GM19193 (cell line): Measurements from ENCODE around the gene DIAPH1.

Source experiments
- POLR2A ChIP-seq: IDR thresholded peaks from 4 replicates; pipeline ENCODE4 v1.6.1; 2011; ENCODE audit not compliant: insufficient read depth, insufficient read length; ENCODE audit errors: extremely low read depth

Gene DIAPH1

DNA sequence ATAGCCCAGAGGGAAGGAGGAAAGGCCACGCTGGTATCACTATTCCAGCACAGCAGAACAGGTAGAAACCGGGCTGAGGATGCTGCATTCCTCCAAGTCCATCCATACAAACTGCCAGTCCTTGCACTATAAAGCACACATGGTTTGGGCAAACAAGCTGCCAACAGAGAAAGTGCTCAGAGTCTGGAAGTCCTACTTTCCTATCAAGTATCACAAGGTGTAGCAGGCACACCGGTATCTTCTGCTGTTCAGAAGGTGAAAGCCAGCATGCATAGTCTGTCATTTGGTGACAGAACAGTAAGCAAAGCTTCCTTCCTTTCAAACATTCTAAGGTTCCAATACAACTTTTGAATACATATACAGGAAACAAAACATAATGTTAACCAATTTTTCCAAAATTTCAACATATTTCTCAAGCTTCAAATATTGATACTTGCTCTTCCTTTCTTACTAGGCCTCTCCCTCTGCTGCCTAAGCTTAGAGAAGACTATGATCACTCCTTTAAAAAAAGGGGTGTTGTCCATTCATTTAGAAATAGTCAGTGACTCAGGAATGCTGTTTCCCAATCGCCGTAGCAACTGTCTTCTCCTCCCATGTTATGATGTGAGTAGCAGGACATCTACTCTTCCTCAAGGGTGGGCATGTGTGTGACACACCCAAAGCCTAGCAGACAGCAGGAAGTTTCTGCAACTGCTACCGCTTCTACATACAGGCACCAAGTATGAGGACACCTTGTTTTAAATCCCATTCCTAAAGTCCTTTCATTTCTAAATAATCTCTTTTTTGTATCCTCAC, 14.7 kb downstream of the DIAPH1 start:
- no peak for TF ChIP-seq POLR2A

DNA sequence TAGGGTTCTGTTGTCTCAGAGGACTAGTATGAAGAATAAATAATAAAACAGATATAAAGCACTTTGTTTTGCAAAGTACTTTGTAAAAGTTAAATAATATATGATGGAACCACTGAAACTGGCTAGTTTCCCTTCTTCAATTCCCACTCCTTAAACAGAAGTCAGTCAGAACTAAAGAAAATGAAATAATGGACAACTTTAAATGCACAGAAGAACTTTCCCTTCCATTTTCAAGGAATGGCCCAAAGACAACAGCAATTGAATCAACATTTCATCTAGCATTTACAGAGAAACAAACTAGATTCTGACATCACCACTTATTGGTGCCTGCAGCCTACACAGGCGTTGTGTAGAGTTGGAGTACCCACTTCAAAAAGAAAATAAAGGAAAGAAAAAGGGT, 16.2 kb downstream of the DIAPH1 start:
- no peak for TF ChIP-seq POLR2A

- TF ChIP-seq POLR2A = no peak
Observed at GRCh38 chr5:141598391-141599345, 20.1 kb downstream of the DIAPH1 start.

DNA sequence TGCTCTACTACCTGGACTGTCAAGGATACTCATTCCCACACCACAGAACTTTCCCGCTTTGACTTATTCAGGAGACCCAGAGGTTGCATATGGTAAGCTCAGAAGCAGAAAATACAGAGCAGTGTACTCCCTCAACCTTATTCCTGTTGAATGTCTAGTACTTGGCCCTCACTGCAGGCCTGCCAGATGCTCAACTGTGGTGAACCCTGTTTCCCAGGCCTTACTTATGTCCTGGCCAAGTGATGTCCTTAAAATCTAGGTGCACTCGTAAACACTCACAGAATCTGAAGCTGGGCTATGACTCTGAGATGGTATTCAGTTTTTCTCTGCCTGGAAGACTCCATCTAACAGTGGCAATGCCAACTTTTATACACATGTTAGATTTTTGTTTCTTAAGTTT, 21.0 kb downstream of the DIAPH1 start:
- no peak for TF ChIP-seq POLR2A

DNA sequence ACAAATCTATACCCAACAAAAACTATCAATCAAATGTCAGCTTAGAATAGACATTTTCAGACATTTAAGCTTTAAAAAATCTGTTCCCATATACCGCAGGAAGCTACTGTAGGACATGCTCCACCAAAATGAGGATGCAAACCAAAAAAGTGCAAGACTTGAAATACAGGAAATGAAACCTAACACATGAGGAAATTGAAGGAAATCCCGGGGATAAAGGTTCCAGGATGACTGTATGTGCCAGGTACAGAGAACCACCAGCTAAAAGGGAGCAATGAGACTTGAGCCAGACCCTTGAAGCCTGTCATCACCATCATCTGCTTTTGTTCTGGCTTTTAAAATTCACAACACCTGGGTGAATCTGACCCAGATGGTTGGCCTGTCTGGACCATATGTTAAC, 21.4 kb downstream of the DIAPH1 start:
- no peak for TF ChIP-seq POLR2A

- TF ChIP-seq POLR2A = no peak
Observed at GRCh38 chr5:141596867-141597266, 21.9 kb downstream of the DIAPH1 start.

DNA sequence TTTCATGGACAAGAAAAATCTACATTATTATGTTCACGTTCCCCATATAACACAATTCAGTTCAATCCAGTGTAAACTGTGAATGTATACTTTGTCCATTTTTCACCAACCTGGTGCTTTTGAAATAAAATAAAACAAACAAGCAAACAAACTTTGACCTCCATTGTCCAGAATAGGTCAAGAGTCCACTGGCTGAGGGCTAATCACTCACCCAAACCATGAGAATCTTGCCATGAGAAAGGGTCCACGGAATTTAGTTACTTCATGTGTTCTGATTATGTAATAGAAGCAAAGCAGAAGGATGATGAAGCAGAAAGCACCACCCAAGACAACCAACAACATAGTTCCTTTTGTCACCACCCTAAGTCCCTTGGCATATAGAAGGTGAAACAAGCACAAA, 28.7 kb downstream of the DIAPH1 start:
- TF ChIP-seq POLR2A = no peak

GRCh38 chr5:141586246-141586645, 32.6 kb downstream of the DIAPH1 start:
- TF ChIP-seq POLR2A = no peak

- no peak for TF ChIP-seq POLR2A
Observed at GRCh38 chr5:141585594-141585993, 33.2 kb downstream of the DIAPH1 start.

- no peak for TF ChIP-seq POLR2A
Observed at GRCh38 chr5:141574122-141574510, 44.7 kb downstream of the DIAPH1 start.

DNA sequence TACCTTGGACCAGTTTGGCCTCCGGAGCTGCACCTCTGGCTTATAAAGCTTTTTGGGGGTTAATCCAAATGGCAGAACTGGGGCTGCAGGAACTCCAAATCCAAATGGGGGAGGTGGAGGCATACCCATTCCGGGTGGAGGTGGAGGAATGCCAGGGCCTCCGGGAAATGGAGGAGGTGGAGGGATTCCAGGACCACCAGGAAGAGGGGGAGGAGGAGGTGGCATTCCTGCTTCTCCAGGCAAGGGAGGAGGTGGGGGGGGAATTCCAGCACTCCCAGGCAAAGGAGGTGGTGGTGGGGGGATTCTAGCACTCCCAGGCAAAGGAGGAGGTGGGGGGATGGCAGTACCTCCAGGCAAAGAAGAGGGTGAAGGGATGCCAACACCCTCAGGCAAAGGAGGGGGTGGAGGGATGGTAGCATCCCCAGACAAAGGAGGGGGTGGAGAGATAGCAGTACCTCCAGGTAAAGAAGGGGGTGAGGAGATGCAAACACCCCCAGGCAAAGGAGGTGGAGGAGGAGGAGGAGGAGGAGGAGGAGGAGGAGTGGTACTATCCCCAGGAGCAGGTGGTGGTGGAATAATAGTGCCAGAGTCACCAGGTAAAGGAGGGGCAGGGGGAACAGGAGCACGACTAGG, 45.2 kb downstream of the DIAPH1 start:
- TF ChIP-seq POLR2A = no peak

DNA sequence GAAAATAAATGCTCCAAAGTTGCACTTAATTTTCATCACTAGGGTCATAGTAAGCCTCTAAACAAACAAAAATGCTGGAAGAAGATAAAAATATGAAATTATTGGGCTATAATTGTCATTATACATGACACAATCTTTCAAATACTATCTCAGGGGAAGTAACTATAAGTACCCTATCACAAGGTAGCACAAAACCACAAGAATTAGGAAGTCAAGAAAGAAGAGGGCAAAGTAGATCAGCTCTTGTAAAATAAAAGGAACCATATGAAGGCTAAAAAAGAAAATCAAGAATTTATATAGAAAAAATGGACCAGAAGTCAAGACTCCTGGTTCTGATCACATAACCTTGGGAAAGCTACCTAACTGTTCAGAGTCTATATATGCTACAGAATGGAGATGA, 48.1 kb downstream of the DIAPH1 start:
- no peak for TF ChIP-seq POLR2A

- no peak for TF ChIP-seq POLR2A
Observed at GRCh38 chr5:141567513-141568117, 51.2 kb downstream of the DIAPH1 start.

DNA sequence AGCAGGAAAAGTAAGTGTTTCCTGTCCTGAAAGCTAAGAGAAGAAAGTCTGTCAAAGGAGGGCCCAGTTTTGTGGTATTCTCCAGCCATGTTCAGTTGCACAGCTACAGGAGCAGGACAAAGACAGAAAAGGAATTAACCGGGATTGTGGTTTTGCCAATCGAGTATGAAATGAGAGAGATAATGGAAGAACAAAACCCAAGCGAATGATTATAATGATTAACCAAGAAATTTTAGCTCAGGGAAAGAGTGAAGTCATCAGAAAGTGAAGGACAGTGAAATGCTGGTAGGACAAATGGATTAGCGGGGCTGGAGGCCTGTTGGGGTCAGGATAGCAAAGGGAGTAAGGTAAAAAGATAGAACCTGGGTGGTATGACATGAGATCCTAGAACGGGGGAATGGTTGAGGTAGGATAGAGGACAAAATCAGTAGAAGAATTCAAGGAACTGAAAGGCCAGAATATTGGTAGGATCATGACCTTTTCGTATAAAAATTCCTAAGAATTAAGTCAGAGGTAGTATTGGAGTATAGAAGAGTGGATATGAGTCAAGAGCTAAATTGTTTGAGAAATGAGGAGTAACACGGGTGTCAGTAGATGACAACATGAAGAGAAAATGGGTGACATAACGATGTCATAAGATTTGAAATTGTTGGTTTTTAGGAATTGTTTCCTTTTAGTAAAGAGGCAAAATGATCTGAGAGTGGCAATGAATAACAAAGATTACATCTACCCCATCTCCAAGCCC, 52.8 kb downstream of the DIAPH1 start:
- no peak for TF ChIP-seq POLR2A

DNA sequence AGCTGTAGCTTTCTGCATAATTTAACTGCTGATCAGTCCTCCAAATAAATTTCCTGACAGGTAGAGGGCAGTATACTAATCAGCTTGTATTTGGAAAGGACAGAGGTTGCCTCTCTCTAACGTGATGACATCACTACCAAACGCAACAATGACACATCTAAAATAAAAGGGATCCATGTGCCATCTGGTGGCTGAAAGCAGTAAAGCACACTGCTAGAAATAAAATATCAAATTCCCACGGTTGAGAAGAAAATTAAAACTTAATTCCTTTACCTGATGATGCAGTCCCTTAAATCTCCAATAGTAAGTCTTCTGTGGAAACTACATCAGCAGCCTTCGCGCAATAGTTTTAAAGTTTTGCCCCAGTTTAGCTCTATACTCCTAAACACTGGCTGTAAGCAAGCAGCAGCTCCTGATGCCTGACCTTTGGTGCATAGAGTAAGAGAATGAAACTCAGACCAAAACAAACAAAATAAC, 54.5 kb downstream of the DIAPH1 start:
- no peak for TF ChIP-seq POLR2A
